Measurements from ENCODE around the gene CHM. TPM values are rescaled to one million over a fixed set of nuclear protein-coding genes. Genes with fewer than 3 reads are reported as not detected.
"Not testable (repeated sequence)": the region's sequence is repeated elsewhere in the genome, so short reads cannot be mapped to it uniquely, and the experiment has no call there.

Gene CHM
- total and polyA plus RNA-seq, 5 donors from 2014 or later = 6.1 to 15.8 (median 7.2) TPM

GRCh38 chrX:86039625-86040568 is 7.5 kb downstream of the CHM start:
- no peak overlapping the region for H3K27ac Mint-ChIP-seq

GRCh38 chrX:86033385-86033784 is 14.0 kb downstream of the CHM start:
- H3K27ac Mint-ChIP-seq = no peak overlapping the region

More at GRCh38 chrX:86039625-86040568, 7.5 kb downstream of the CHM start:
- no peaks in the 10 kb centered on the region for H3K36me3 ChIP-seq (ENCODE audit: control insufficient read depth, insufficient read depth, low read length)
- H3K27ac ChIP-seq (ENCODE audit: insufficient read depth, low read length, poor library complexity, severe bottlenecking) = no peak overlapping the region
- Mint-ChIP-seq H3K9me3 (peaks cover 0 to 3% (median 0%) of the 10 kb centered on the region in 7 donors), H3K4me3 (peak overlapping the region in 1 of 4 donors; percentile 83), H3K36me3 (no peaks in the 10 kb centered on the region), H3K27me3 (no peaks in the 10 kb centered on the region), H3K4me1 (peaks cover 0 to 19% (median 12%) of the 10 kb centered on the region in 4 donors)
- ATAC-seq (ENCODE audit: low read depth in 2 of 2) = no peak
- no peaks in the 10 kb centered on the region for H3K27me3 ChIP-seq (ENCODE audit: control insufficient read depth, insufficient read depth, low read length)
- no peak for DNase-seq
- H3K4me1 ChIP-seq (ENCODE audit: control insufficient read depth, insufficient read depth, low read length, poor library complexity, severe bottlenecking) = no peaks in the 10 kb centered on the region
- no peak overlapping the region for H3K4me3 ChIP-seq (ENCODE audit: low read depth, low read length)
- no peaks in the 10 kb centered on the region for H3K9me3 ChIP-seq (ENCODE audit: control insufficient read depth in 2 of 2, low read length in 2 of 2)

GRCh38 chrX:86028681-86029080 is 18.7 kb downstream of the CHM start:
- Mint-ChIP-seq H3K27me3 (no peaks in the 10 kb centered on the region), H3K4me3 (no peak overlapping the region), H3K9me3 (no peaks in the 10 kb centered on the region), H3K4me1 (peaks cover 5 to 21% (median 8%) of the 10 kb centered on the region in 4 donors), H3K27ac (no peak overlapping the region), H3K36me3 (no peaks in the 10 kb centered on the region)
- Histone ChIP-seq H3K4me3 (ENCODE audit: low read depth, low read length) (no peak overlapping the region), H3K36me3 (ENCODE audit: control insufficient read depth, insufficient read depth, low read length) (peaks cover 8% of the 10 kb centered on the region), H3K27me3 (ENCODE audit: control insufficient read depth, insufficient read depth, low read length) (no peaks in the 10 kb centered on the region), H3K9me3 (ENCODE audit: control insufficient read depth in 2 of 2, low read length in 2 of 2) (no peaks in the 10 kb centered on the region), H3K27ac (ENCODE audit: insufficient read depth, low read length, poor library complexity, severe bottlenecking) (no peak overlapping the region), H3K4me1 (ENCODE audit: control insufficient read depth, insufficient read depth, low read length, poor library complexity, severe bottlenecking) (no peaks in the 10 kb centered on the region)
- ATAC-seq (ENCODE audit: low read depth in 2 of 2) (no peak), DNase-seq (no peak)

More at GRCh38 chrX:86033385-86033784, 14.0 kb downstream of the CHM start:
- no peak overlapping the region for H3K4me3 ChIP-seq (ENCODE audit: low read depth, low read length)
- ATAC-seq (ENCODE audit: low read depth in 2 of 2) (no peak), DNase-seq (no peak)
- no peaks in the 10 kb centered on the region for H3K4me1 ChIP-seq (ENCODE audit: control insufficient read depth, insufficient read depth, low read length, poor library complexity, severe bottlenecking)
- H3K36me3 ChIP-seq (ENCODE audit: control insufficient read depth, insufficient read depth, low read length) = no peaks in the 10 kb centered on the region
- H3K36me3 Mint-ChIP-seq = no peaks in the 10 kb centered on the region
- H3K9me3 Mint-ChIP-seq = peaks cover 0 to 3% (median 0%) of the 10 kb centered on the region in 7 donors
- no peaks in the 10 kb centered on the region for H3K9me3 ChIP-seq (ENCODE audit: control insufficient read depth in 2 of 2, low read length in 2 of 2)
- no peak overlapping the region for H3K27ac ChIP-seq (ENCODE audit: insufficient read depth, low read length, poor library complexity, severe bottlenecking)
- H3K27me3 ChIP-seq (ENCODE audit: control insufficient read depth, insufficient read depth, low read length) = no peaks in the 10 kb centered on the region
- H3K4me1 Mint-ChIP-seq = peaks cover 5 to 21% (median 17%) of the 10 kb centered on the region in 4 donors
- no peak overlapping the region for H3K4me3 Mint-ChIP-seq
- no peaks in the 10 kb centered on the region for H3K27me3 Mint-ChIP-seq

- H3K27ac ChIP-seq (ENCODE audit: insufficient read depth, low read length, poor library complexity, severe bottlenecking) = no peak overlapping the region
- peaks cover 0 to 2% (median 0%) of the 10 kb centered on the region in 7 donors for H3K9me3 Mint-ChIP-seq
These were observed 23.5 kb downstream of the CHM start for GRCh38 chrX:86023811-86024210.

GRCh38 chrX:86021652-86022289 is 25.6 kb downstream of the CHM start:
- Mint-ChIP-seq H3K4me1 (peaks cover 0 to 14% (median 9%) of the 10 kb centered on the region in 4 donors), H3K27ac (no peak overlapping the region), H3K9me3 (peaks cover 0 to 2% (median 0%) of the 10 kb centered on the region in 7 donors), H3K4me3 (no peak overlapping the region), H3K36me3 (peaks cover 7% of the 10 kb centered on the region), H3K27me3 (no peaks in the 10 kb centered on the region)
- Histone ChIP-seq H3K9me3 (ENCODE audit: control insufficient read depth in 2 of 2, low read length in 2 of 2) (no peaks in the 10 kb centered on the region), H3K4me3 (ENCODE audit: low read depth, low read length) (no peak overlapping the region), H3K27me3 (ENCODE audit: control insufficient read depth, insufficient read depth, low read length) (no peaks in the 10 kb centered on the region), H3K27ac (ENCODE audit: insufficient read depth, low read length, poor library complexity, severe bottlenecking) (no peak overlapping the region), H3K36me3 (ENCODE audit: control insufficient read depth, insufficient read depth, low read length) (peaks cover 8% of the 10 kb centered on the region), H3K4me1 (ENCODE audit: control insufficient read depth, insufficient read depth, low read length, poor library complexity, severe bottlenecking) (no peaks in the 10 kb centered on the region)
- DNase-seq (no peak), ATAC-seq (ENCODE audit: low read depth in 2 of 2) (no peak)

More at GRCh38 chrX:86023811-86024210, 23.5 kb downstream of the CHM start:
- no peak overlapping the region for H3K4me3 ChIP-seq (ENCODE audit: low read depth, low read length)
- ATAC-seq (ENCODE audit: low read depth in 2 of 2) = no peak
- Mint-ChIP-seq H3K36me3 (no peaks in the 10 kb centered on the region), H3K27ac (no peak overlapping the region), H3K4me3 (no peak overlapping the region), H3K27me3 (no peaks in the 10 kb centered on the region), H3K4me1 (peaks cover under 1 to 8% (median 7%) of the 10 kb centered on the region in 4 donors)
- H3K9me3 ChIP-seq (ENCODE audit: control insufficient read depth in 2 of 2, low read length in 2 of 2) = no peaks in the 10 kb centered on the region
- no peak for DNase-seq
- H3K36me3 ChIP-seq (ENCODE audit: control insufficient read depth, insufficient read depth, low read length) = peaks cover 8% of the 10 kb centered on the region
- H3K27me3 ChIP-seq (ENCODE audit: control insufficient read depth, insufficient read depth, low read length) = no peaks in the 10 kb centered on the region
- H3K4me1 ChIP-seq (ENCODE audit: control insufficient read depth, insufficient read depth, low read length, poor library complexity, severe bottlenecking) = no peaks in the 10 kb centered on the region

- H3K36me3 Mint-ChIP-seq = peaks cover 7% of the 10 kb centered on the region
- Histone ChIP-seq H3K4me3 (ENCODE audit: low read depth, low read length) (no peak overlapping the region), H3K9me3 (ENCODE audit: control insufficient read depth in 2 of 2, low read length in 2 of 2) (no peaks in the 10 kb centered on the region), H3K4me1 (ENCODE audit: control insufficient read depth, insufficient read depth, low read length, poor library complexity, severe bottlenecking) (no peaks in the 10 kb centered on the region), H3K27me3 (ENCODE audit: control insufficient read depth, insufficient read depth, low read length) (no peaks in the 10 kb centered on the region), H3K36me3 (ENCODE audit: control insufficient read depth, insufficient read depth, low read length) (no peaks in the 10 kb centered on the region), H3K27ac (ENCODE audit: insufficient read depth, low read length, poor library complexity, severe bottlenecking) (no peak overlapping the region)
- H3K27me3 Mint-ChIP-seq = no peaks in the 10 kb centered on the region
- DNase-seq (no peak), ATAC-seq (ENCODE audit: low read depth in 2 of 2) (no peak)
- H3K4me3 Mint-ChIP-seq = no peak overlapping the region
- peaks cover 0 to 3% (median 0%) of the 10 kb centered on the region in 7 donors for H3K9me3 Mint-ChIP-seq
- H3K27ac Mint-ChIP-seq = no peak overlapping the region
- H3K4me1 Mint-ChIP-seq = peaks cover 9 to 34% (median 21%) of the 10 kb centered on the region in 4 donors
These were observed 31.2 kb downstream of the CHM start for GRCh38 chrX:86016139-86016538.

GRCh38 chrX:86014959-86015358 is 32.4 kb downstream of the CHM start:
- not testable (repeated sequence) for H3K27ac ChIP-seq (ENCODE audit: insufficient read depth, low read length, poor library complexity, severe bottlenecking); ATAC-seq (ENCODE audit: low read depth in 2 of 2); H3K27me3 Mint-ChIP-seq; H3K27me3 ChIP-seq (ENCODE audit: control insufficient read depth, insufficient read depth, low read length); H3K4me3 Mint-ChIP-seq; H3K9me3 Mint-ChIP-seq; H3K4me1 ChIP-seq (ENCODE audit: control insufficient read depth, insufficient read depth, low read length, poor library complexity, severe bottlenecking); H3K9me3 ChIP-seq (ENCODE audit: control insufficient read depth in 2 of 2, low read length in 2 of 2); H3K36me3 ChIP-seq (ENCODE audit: control insufficient read depth, insufficient read depth, low read length); DNase-seq; H3K4me3 ChIP-seq (ENCODE audit: low read depth, low read length); H3K36me3 Mint-ChIP-seq
- peak overlapping the region in 1 of 3 donors; percentile 33 for H3K27ac Mint-ChIP-seq
- H3K4me1 Mint-ChIP-seq = peaks cover 9 to 34% (median 20%) of the 10 kb centered on the region in 4 donors

All from CD4-positive, CD25-positive, alpha-beta regulatory T cell (primary cell).